GM19328 (cell line): ENCODE data around the gene CCDC18.
"Not testable (repeated sequence)": the region's sequence is repeated elsewhere in the genome, so short reads cannot be mapped to it uniquely, and the experiment has no call there.

Experiments
- ATAC-seq: cut with Tn5 transposase; IDR thresholded peaks from one replicate; pipeline ENCODE4 v1.9.1; 2021; ENCODE audit warnings: mild to moderate bottlenecking, moderate library complexity; ENCODE audit not compliant: unreplicated experiment

Gene CCDC18

DNA sequence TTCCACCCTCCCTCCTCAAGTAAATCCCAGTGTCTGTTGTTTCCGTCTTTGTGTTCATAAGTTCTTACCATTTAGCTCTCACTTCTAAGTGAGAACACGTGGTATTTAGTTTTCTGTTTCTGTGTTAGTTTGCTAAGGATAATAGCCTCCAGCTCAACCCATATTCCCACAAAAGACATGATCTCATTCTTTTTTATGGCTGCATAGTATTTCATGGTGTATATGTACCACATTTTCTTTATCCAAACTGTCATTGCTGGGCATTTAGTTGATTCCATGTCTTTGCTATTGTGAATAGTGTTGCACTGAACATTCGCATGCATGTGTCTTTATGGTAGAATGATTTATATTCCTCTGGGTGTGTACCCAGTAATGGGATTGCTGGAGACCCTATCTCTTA, 5.9 kb upstream of the CCDC18 start:
- ATAC-seq = not testable (repeated sequence)

DNA sequence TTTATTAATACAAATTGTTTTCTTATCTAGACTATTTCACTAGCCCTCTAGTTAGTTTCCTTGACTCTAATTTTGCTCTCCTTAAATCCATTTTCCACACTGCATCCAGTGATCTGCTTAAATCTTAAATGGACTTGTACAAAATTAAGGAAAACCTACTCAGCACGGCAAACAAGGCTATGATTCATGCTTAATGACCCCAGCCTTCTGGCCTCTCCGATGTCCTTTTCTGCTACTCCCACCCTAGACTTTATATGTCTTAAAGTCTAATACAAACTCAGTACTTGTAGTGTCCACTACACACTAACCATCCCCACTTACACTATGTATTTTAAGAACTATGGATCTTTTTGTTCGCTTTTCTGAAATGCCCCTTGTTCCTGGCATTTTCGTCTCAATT, 2.5 kb upstream of the CCDC18 start:
- no peak for ATAC-seq

GRCh38 chr1:93178418-93178817, 2.1 kb upstream of the CCDC18 start:
- no peak for ATAC-seq

- peak; percentile 86 for ATAC-seq
These were observed 420 bp upstream of the CCDC18 start, which contains the start of gene TMED5 for GRCh38 chr1:93179886-93180722. Gene TMED5 (minus strand): TSS chr1:93180413. CDS start chr1:93180242, 171 bp downstream.

DNA sequence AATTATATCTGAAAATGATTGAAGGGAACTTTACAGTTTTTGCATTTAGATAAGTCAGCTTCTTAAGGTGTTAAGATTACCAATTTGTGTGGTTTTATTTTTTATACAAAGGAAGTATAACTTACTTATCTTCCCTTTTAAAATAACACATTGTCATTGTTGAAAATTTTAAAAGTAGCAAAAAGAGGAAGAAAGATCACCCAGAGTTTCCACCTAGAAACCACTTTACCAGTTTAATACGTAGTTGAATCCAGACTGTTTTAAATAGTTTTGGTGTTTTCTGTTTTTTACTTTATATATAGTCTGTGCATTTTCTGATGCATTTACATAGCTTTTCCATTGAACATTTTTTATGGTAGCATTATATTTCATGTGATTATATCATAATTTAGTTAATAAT, 6.1 kb downstream of the CCDC18 start:
- no peak for ATAC-seq

DNA sequence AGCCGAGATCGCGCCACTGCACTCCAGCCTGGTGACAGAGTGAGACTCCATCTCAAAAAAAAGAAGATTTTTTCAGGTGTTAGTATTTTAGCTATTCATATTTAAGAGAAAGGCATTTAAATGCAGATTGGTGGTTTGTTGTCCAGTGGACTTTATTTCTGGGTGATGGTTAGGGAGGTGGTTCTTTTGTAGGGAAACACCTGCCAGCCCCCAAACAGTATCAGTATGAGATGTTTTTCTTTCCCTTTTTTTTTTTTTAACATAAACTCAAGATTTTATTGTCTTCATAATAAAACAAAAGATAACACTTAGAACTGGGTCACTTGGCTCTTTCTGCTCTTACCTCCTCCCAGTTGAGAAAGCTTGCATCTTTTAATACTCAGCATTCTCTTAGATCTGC, 9.9 kb downstream of the CCDC18 start:
- ATAC-seq = no peak

DNA sequence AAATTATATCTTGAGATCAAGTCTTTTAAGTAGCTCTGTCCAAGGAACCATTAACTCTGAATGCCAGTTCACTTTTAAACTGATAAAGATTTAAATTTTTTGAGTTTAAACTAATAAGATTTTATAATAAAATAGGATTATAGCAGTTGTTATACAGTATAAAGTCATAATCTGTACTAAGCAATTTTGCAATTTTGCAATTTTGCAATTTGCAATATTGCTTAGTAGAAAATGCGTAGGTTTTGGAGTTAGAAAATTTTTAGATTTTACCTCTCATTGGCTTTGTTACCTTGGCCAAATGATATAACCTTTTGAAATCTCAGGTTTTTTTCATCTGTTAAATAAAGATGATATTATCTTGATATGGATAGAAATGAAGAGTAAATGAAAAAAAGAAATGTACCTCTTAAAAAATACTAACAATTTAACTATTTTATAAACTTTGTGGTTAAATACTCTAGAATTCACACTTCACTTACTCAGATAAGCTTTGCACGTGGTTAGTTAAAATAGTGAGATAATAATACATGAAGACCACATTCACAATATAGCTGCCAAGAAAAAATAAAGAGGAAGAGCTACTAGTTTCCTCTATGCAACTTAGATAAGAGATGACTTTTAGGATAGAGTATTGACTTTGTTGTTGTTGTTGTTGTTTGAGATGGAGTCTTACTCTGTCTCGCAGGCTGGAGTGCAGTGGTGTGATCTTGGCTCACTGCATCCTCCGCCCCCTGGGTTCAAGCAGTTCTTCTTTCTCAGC, 13.9 kb downstream of the CCDC18 start:
- ATAC-seq = no peak

GRCh38 chr1:93196591-93196990, 16.1 kb downstream of the CCDC18 start:
- no peak for ATAC-seq

DNA sequence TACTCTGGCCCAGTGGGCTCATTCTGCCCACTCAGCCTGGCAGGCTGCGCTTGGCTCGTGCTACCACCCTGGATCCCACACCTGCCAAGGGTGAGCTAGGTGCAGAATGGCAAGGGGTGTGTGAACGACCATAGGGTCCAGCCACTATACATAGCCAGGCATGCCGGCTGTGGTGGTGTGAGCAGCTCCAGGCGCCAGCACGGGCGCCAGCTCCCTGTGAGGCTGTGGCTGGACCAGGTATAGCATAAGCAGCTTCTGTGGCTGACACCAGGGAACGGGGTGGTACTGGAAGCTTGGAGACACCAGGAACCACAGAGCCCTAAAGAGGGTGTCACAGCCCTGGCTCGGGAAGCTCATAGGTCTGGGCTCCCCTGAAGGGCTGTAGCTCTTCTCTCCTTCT, 18.6 kb downstream of the CCDC18 start:
- ATAC-seq = no peak

GRCh38 chr1:93200086-93200620, 19.6 kb downstream of the CCDC18 start:
- ATAC-seq = no peak

DNA sequence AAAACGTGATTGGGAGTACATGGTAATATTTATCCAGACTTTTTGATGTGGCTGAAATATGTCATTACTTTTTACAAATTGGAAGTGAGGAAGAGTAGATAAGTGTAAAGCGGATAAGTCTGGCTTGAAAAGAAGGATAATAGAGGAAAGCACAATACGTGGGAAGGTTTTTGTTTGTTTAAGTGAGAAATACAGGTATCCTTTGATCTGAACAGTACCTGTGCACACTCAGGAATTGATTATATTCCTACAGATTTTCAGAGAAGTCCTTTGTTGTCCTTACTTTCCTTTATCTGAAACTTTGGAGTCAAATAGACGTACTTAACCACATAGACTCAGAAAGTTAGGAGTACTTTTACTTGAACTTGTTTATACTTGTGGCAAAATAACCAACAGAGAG, 20.2 kb downstream of the CCDC18 start:
- ATAC-seq = no peak

- no peak for ATAC-seq
These were observed 25.5 kb downstream of the CCDC18 start for GRCh38 chr1:93205892-93206566.

GRCh38 chr1:93206567-93206954, 26.0 kb downstream of the CCDC18 start:
- ATAC-seq = no peak

DNA sequence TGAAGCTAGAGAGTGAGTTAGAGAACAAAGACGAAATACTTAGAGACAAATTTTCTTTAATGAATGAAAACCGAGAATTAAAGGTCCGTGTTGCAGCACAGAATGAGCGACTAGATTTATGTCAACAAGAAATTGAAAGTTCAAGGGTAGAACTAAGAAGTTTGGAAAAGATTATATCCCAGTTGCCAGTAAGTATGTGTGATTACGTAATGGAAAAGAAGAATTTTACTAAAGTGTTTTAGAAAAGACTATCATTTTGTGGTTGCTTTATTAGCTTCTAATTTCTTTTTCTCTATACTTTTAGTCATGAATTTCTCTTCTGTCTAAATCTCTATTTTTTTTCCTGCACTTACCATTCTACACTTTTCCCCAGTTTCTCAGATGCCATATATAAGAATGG, 26.7 kb downstream of the CCDC18 start:
- ATAC-seq = no peak

- ATAC-seq = no peak
These were observed 34.8 kb downstream of the CCDC18 start for GRCh38 chr1:93215322-93215721.

DNA sequence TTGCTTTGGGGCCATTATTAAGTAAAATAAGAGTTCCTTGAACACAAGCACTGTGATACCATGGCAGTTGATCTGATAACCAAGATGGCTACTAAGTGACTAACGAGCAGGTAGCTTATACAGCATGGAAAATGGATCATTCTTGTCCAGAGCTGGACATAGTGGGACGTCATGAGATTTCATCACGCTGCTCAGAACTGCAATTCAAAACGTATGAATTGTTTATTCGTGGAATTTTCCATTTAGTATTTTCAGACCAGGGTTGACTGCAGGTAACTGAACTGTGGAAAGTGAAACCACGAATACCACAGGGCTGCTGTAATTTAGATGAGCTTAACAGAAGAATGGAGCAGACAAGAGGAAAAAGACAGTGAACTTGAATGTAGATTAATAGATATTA, 38.9 kb downstream of the CCDC18 start:
- no peak for ATAC-seq

- ATAC-seq = not testable (repeated sequence)
These were observed 40.2 kb downstream of the CCDC18 start for GRCh38 chr1:93220716-93221115.

DNA sequence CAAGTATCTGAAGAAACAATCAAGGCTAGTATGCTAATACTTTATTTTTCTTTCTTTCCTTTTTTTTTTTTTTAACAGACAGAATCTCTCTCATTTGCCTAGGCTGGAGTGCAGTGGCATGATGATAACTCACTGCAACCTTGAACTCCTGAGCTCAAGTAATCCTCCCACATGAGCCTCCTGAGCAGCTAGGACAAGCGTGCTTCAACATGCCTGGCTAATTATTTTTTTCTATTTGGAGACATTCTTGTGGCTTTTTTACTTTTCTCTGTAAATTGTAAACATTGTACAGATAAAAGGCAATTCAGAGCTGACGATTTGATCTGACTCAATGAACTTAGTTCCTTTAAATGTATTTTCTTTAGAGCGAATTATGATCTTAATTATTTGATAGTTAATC, 41.4 kb downstream of the CCDC18 start:
- ATAC-seq = no peak

DNA sequence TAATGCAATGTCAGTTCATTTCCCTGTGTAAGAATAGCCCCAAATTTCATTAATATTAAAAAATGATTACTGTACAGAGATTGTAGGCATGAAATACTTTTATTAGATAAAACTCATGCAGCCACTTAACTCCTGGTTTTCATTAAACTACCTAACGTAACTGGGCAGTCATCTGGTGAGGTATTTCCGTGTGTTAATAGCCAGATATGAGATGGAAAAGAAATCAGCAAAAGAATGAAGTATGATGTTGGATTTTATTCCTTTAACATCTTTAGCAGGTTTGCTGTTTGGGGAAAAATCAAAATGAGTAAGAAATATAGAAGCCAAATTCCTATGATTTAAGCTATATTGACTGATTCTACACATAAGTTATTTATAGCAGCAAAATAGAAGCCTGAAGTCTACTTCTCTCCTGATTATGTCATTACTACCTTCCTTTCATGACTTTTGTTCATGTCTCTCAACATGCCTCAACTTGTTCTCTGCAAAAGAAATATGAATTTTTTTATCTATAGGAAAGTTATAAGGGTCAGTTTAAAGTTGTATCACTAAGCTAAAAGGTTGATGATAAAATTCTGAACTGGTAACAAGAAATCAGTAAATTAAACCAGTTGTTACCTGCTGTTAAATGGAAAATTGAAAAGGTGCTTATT, 42.6 kb downstream of the CCDC18 start:
- ATAC-seq = no peak

- no peak for ATAC-seq
These were observed 54.7 kb downstream of the CCDC18 start for GRCh38 chr1:93235261-93235660.

DNA sequence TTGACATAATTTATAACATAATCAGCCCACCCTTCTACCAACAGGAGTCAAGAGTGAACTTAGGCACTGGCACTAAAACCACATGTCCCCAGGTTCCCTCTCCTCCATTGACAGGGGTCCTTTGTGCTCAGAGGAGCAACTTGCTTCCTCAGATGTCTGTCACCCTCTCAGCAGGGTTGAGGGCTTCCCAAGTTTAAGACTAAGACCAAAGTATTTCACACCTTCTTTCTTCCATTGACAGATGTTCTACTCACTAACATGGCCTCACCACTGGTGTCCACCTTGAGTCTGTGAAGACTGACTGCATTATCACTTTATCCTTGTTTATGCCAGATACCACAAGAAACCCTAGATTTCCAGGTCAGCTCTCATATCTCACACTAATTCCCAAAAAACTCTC, 56.5 kb downstream of the CCDC18 start:
- ATAC-seq = no peak
